K562 (cell line): Measurements from ENCODE around the gene FMNL2. TPM values are rescaled to one million over a fixed set of nuclear protein-coding genes. Genes with fewer than 3 reads are reported as not detected.

ENCODE experiments used
- ATAC-seq: fragments of 200-7000 bp; cut with Tn5 transposase; 3 replicates; pipeline ENCODE4 v1.9.1; 2020; ENCODE audit warnings: moderate library complexity
- BruUV-seq: library from RNA; stranded (reverse); fragments of 400-500 nt; replicated peaks from 2 replicates; lab custom pipeline; 2021; lab: Mats Ljungman, UMichigan
- CTCF ChIA-PET: fragments of 300-600 bp; formaldehyde crosslinking; extraction: SDS; loops from one replicate; lab custom pipeline; 2021; ENCODE audit warnings: low intra/inter-chr PET ratio; lab: Yijun Ruan, JAX
- POLR2A ChIA-PET: fragments of 300-600, 350-650 bp; sonication (Branson Sonifier 250); formaldehyde crosslinking; extraction: SDS; loops from one replicate; lab custom pipeline; 2021; ENCODE audit warnings: antibody characterized with exemption, inconsistent platforms; lab: Yijun Ruan, JAX
- DNase-seq, 4 experiments: peaks; one replicate each; pipeline versions ENCODE4 v3.0.0 to v3.0.0-alpha.2; 2011 to 2018; ENCODE audit warnings: low spot score in 3 of 4, mixed read lengths in 3 of 4; ENCODE audit errors: extremely low read depth in 1 of 4
- FAIRE-seq: peaks from 2 replicates; lab custom pipeline; 2011; peaks lifted over from hg19 to GRCh38; lab: Jason Lieb, UNC
- H2AFZ ChIP-seq: 2 replicates; pipeline ENCODE4 v1.6.0; 2011; ENCODE audit warnings: low read depth, low read length, control low read depth, inconsistent platforms
- H3K27ac ChIP-seq: fragments of 200-600 bp; 3 replicates; pipeline ENCODE4 v1.8.0; 2011; ENCODE audit warnings: low read depth, mild to moderate bottlenecking, control low read depth, inconsistent platforms, low read length, moderate library complexity, mixed read lengths; ENCODE audit errors: extremely low read depth
- H3K27me3 ChIP-seq, 2 experiments: fragments of 300-600 bp in 1 of 2; 2 replicates in 1 of 2; 3 replicates in 1 of 2; pipeline versions ENCODE4 v1.6.0 to v1.8.0; 2011; ENCODE audit warnings: inconsistent platforms in 2 of 2, low read length in 2 of 2, mild to moderate bottlenecking in 1 of 2, mixed read lengths in 1 of 2, moderate library complexity in 1 of 2; ENCODE audit not compliant: control insufficient read depth in 2 of 2, insufficient read depth in 2 of 2
- H3K36me3 ChIP-seq: fragments of 300-600 bp; 3 replicates; pipeline ENCODE4 v1.8.0; 2011; ENCODE audit warnings: mild to moderate bottlenecking, low read length, inconsistent platforms; ENCODE audit not compliant: control insufficient read depth, insufficient read depth
- H3K4me1 ChIP-seq, 2 experiments: fragments of 200-600 bp in 1 of 2; replicated peaks in 1 of 2; 2 replicates in 1 of 2; 3 replicates in 1 of 2; pipeline versions ENCODE4 v1.5.1 to v1.8.0; 2011; ENCODE audit warnings: inconsistent platforms in 2 of 2, low read length in 2 of 2, mild to moderate bottlenecking in 1 of 2, mixed read lengths in 1 of 2, moderate library complexity in 1 of 2; ENCODE audit not compliant: control insufficient read depth in 2 of 2, insufficient read depth in 2 of 2
- H3K4me2 ChIP-seq: 2 replicates; pipeline ENCODE4 v1.6.1; 2011; ENCODE audit warnings: low read length, control low read depth, inconsistent platforms, mixed read lengths; ENCODE audit not compliant: insufficient read depth
- H3K4me3 ChIP-seq: fragments of 200-600 bp; sonication (generic), shearing (Covaris generic); 2 replicates; pipeline ENCODE4 v1.5.1; 2016; ENCODE audit warnings: control low read depth, inconsistent platforms
- H3K79me2 ChIP-seq: fragments of 200-600 bp; 3 replicates; pipeline ENCODE4 v1.8.0; 2011; ENCODE audit warnings: low read length, inconsistent platforms; ENCODE audit not compliant: control insufficient read depth, insufficient read depth
- H3K9ac ChIP-seq, 2 experiments: 2 replicates each; pipeline versions ENCODE4 v1.6.0 to v1.6.1; 2011; ENCODE audit warnings: low read depth in 2 of 2, low read length in 2 of 2, control low read depth in 1 of 2, inconsistent platforms in 1 of 2, mild to moderate bottlenecking in 1 of 2, mixed read lengths in 1 of 2; ENCODE audit not compliant: insufficient read depth in 1 of 2
- H3K9me1 ChIP-seq: one replicate; pipeline ENCODE4 v1.6.0; 2011; ENCODE audit warnings: inconsistent platforms, mild to moderate bottlenecking, low read length, moderate library complexity; ENCODE audit not compliant: control insufficient read depth, insufficient read depth
- H3K9me3 ChIP-seq: replicated peaks from 2 replicates; pipeline ENCODE4 v1.5.1; 2011; ENCODE audit warnings: low read depth, low read length, inconsistent platforms; ENCODE audit not compliant: control insufficient read depth, insufficient read depth
- H4K20me1 ChIP-seq: replicated peaks from 2 replicates; pipeline ENCODE4 v1.6.1; 2011; ENCODE audit warnings: low read length, inconsistent platforms, mixed read lengths; ENCODE audit not compliant: control insufficient read depth, insufficient read depth
- CHD2 ChIP-seq: IDR thresholded peaks from 2 replicates; pipeline ENCODE4 v1.6.1; 2011; ENCODE audit warnings: low read depth, low read length
- EGR1 ChIP-seq: fragments of 450-650 bp; conservative IDR thresholded peaks from 2 replicates; pipeline ENCODE4 v1.6.1; 2017; ENCODE audit warnings: mild to moderate bottlenecking
- FOXK2 ChIP-seq, 2 experiments: fragments of 450-650 bp; IDR thresholded peaks in 1 of 2; conservative IDR thresholded peaks in 1 of 2; 2 replicates each; pipeline ENCODE4 v1.6.1; 2016; ENCODE audit warnings: low read depth in 2 of 2, mild to moderate bottlenecking in 1 of 2
- MAFG ChIP-seq: fragments of 450-650 bp; conservative IDR thresholded peaks from 2 replicates; pipeline ENCODE4 v1.6.1; 2016; ENCODE audit warnings: missing genetic modification characterization, missing compliant biosample characterization
- MYC ChIP-seq, 2 experiments: fragments of 250-450 bp in 1 of 2; sonication (Bioruptor Pico) in 1 of 2; IDR thresholded peaks; 2 replicates each; pipeline versions ENCODE4 v1.5.1 to v1.6.1; 2012 to 2021; ENCODE audit warnings: low read depth in 2 of 2, borderline replicate concordance in 1 of 2, improper control_type of control experiment in 1 of 2, low read length in 1 of 2, mild to moderate bottlenecking in 1 of 2, moderate library complexity in 1 of 2
- PTBP1 ChIP-seq: fragments of 200-400 bp; formaldehyde crosslinking; IDR thresholded peaks from 2 replicates; pipeline ENCODE4 v1.6.1; 2017; ENCODE audit warnings: low read depth, low read length
- ZNF232 ChIP-seq: sonication (generic); formaldehyde crosslinking; IDR thresholded peaks from 2 replicates; pipeline ENCODE4 v1.8.0; 2022; ENCODE audit warnings: mild to moderate bottlenecking, missing genetic modification reagents
- WGBS: fragments of 100-300 bp; shearing (Covaris generic); methylation state at CpG from one replicate; pipeline ENCODE4 v1.1.6; 2016; ENCODE audit warnings: low coverage, mixed read lengths; ENCODE audit not compliant: insufficient coverage; ENCODE audit errors: missing lambda C conversion rate; 5-methylcytosine and 5-hydroxymethylcytosine counted together
- in situ Hi-C: fragments of 300-500 bp; cut with MboI; formaldehyde crosslinking; loops from 4 replicates; pipeline ENCODE4 v1.15.0; 2018; ENCODE audit warnings: inconsistent platforms, mixed read lengths
- intact Hi-C: fragments of 100-400 bp; cut with micrococcal nuclease; formaldehyde crosslinking; loops from 2 replicates; pipeline ENCODE4 v1.14.2; 2022
- polyA plus RNA-seq, 8 experiments: library from polyadenylated mRNA; depleted of rRNA in 4 of 8; stranded (reverse) in 5 of 8; unstranded in 3 of 8; fragments of >200 nt; fragmentation: Nextera tagmentation in 2 of 8; fragmentation: Illumina TruSeq in 1 of 8; extraction: Ambion mirVana in 2 of 8; extraction: Trizol in 1 of 8; gene quantifications; 2 replicates each; pipeline versions ENCODE4 v1.2.1 to v1.2.3, GENCODE V29; 2011 to 2014; ENCODE audit warnings: inconsistent platforms in 1 of 8, missing spikeins in 1 of 8
- total RNA-seq, 7 experiments: library from RNA; depleted of rRNA in 6 of 7; stranded (reverse); fragments of >200 nt in 6 of 7; fragmentation: Illumina TruSeq in 2 of 7; extraction: Trizol in 2 of 7; gene quantifications; 2 replicates each; pipeline versions ENCODE4 v1.2.1 to v1.2.3, GENCODE V29; 2011 to 2021; ENCODE audit warnings: low replicate concordance in 1 of 7
- TF ChIP-seq, protein P1 (sequence below), 2 experiments: fragments of 150-350 bp in 1 of 2; IDR thresholded peaks; 2 replicates each; pipeline ENCODE4 v1.6.1; 2012 to 2016; ENCODE audit warnings: low read depth in 2 of 2, low read length in 2 of 2, mild to moderate bottlenecking in 1 of 2, moderate library complexity in 1 of 2
- TF ChIP-seq, protein P2 (sequence below): fragments of 450-650 bp; IDR thresholded peaks from 2 replicates; pipeline ENCODE4 v1.6.1; 2016; ENCODE audit warnings: antibody characterized with exemption
- TF ChIP-seq, protein P3 (sequence below), 2 experiments: IDR thresholded peaks in 1 of 2; conservative IDR thresholded peaks in 1 of 2; 2 replicates each; pipeline ENCODE4 v1.6.1; 2016; ENCODE audit warnings: low read depth in 2 of 2, mild to moderate bottlenecking in 1 of 2, missing compliant biosample characterization in 1 of 2, missing genetic modification characterization in 1 of 2, moderate library complexity in 1 of 2

FMNL2 gene
- total and polyA plus RNA-seq, 9 of the 15 experiments (the other 6 are each of a cell fraction or from before 2014, with no cell fraction given): 0.15 to 0.49 (median 0.24) TPM; not detected in 1

DNA sequence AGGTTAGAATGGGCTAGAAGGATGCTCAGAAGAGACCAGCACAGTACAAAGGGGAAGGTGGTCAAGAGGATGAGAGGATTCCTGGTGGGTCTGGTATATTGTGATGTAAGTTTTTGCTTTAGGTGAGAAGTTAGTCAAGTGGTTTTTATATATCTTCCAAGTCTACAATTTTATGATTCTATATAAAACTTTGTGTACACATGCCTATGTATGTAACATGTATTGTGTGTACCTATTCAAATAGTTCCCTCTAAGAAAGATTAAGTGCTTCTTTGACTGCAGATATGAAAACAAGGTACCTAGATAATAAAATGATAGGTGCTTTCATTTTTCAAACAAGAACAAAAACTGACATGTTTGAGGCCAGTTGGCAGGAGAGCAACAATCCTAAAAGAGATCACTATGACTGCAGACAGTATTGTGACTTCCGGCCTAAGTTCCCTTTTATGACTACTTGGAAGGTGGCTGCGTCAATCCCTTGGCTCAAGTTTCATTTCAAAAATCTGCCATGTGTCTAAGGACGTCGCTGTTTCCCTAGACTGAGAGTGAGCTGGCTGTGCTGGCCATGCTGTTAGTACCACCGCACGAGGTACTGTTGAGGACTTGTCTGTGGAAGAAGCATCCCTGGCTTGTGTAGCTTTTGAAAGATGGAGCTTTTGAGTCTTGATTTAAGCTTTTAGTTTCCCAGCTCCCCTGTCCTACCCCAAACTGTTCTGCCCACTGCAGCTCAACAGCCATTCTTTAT, 259.2 kb downstream of the FMNL2 start (continued):
- TF ChIP-seq PTBP1 (no peak), CHD2 (no peak), ZNF232 (CRISPR knock-in tag) (no peak)

DNA sequence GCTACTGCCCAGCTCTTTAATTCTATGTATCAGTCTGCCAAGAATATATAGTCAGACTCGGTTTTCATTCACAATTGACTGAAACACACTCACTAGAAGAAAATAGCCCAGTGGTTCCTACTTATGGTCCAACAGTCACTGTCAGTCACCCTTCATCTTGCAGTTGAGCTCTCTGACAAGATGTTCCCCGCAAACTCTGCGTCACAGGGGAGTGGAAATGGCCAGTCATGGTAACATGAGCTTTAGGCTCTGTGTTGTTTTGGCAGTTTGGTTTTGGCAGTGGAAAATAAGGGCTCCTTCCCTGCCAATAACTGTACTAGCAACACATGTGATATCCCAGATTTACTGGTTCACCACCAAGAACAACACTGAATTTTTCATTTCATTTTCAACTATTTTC, 259.8 kb downstream of the FMNL2 start:
- Histone ChIP-seq H4K20me1 (no peaks in the 10 kb centered on the region), H3K4me1 (no peaks in the 10 kb centered on the region; a peak in 1 of 5 replicates), H3K27me3 (peaks cover 2 to 6% of the 10 kb centered on the region in 2 experiments; a peak in 2 of 5 replicates), H3K27ac (no peak overlapping the region), H2AFZ (no peak overlapping the region; the same call in 1 of the 2 replicates), H3K36me3 (no peaks in the 10 kb centered on the region), H3K9ac (no peak overlapping the region), H3K9me1 (no peaks in the 10 kb centered on the region), H3K9me3 (no peaks in the 10 kb centered on the region), H3K4me3 (no peak overlapping the region), H3K79me2 (no peaks in the 10 kb centered on the region), H3K4me2 (no peak overlapping the region)
- CTCF ChIA-PET: no interaction called here
- POLR2A ChIA-PET: interaction anchor here (0.7 to 0.8 kb wide), 2 partner anchors 12 to 23 kb away, joined by 3 to 4 read pairs; no protein-coding TSS in a partner anchor
- BruUV-seq: no TSS peak
- WGBS: 31% methylated on average over 3 of the region's 3 CpGs
- no peak for FAIRE-seq
- no peak for DNase-seq
- ATAC-seq: peak; percentile 43
- intact Hi-C loops: no loop called here
- in situ Hi-C loops: no loop called here
- TF ChIP-seq MAFG (tag) (0 out of 2 replicates have a peak, but pooled peaks have one; percentile 25), FOXK2 (conservative IDR thresholded peaks at IDR 0.05 in 1 of 2, IDR thresholded peaks at IDR 0.05 in 1 of 2; ENCODE audit: low read depth in 2 of 2) (no peak), MYC (IDR thresholded peaks at IDR 0.05; ENCODE audit: low read depth, low read length) (no peak), MYC (CRISPR knock-in tag; IDR thresholded peaks at IDR 0.05; ENCODE audit: borderline replicate concordance, low read depth) (no peak), EGR1 (no peak)
- TF ChIP-seq, protein P1, sequence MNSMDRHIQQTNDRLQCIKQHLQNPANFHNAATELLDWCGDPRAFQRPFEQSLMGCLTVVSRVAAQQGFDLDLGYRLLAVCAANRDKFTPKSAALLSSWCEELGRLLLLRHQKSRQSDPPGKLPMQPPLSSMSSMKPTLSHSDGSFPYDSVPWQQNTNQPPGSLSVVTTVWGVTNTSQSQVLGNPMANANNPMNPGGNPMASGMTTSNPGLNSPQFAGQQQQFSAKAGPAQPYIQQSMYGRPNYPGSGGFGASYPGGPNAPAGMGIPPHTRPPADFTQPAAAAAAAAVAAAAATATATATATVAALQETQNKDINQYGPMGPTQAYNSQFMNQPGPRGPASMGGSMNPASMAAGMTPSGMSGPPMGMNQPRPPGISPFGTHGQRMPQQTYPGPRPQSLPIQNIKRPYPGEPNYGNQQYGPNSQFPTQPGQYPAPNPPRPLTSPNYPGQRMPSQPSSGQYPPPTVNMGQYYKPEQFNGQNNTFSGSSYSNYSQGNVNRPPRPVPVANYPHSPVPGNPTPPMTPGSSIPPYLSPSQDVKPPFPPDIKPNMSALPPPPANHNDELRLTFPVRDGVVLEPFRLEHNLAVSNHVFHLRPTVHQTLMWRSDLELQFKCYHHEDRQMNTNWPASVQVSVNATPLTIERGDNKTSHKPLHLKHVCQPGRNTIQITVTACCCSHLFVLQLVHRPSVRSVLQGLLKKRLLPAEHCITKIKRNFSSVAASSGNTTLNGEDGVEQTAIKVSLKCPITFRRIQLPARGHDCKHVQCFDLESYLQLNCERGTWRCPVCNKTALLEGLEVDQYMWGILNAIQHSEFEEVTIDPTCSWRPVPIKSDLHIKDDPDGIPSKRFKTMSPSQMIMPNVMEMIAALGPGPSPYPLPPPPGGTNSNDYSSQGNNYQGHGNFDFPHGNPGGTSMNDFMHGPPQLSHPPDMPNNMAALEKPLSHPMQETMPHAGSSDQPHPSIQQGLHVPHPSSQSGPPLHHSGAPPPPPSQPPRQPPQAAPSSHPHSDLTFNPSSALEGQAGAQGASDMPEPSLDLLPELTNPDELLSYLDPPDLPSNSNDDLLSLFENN (IDR thresholded peaks at IDR 0.05; ENCODE audit: low read depth in 2 of 2, low read length in 2 of 2): no peak
- TF ChIP-seq, protein P2, sequence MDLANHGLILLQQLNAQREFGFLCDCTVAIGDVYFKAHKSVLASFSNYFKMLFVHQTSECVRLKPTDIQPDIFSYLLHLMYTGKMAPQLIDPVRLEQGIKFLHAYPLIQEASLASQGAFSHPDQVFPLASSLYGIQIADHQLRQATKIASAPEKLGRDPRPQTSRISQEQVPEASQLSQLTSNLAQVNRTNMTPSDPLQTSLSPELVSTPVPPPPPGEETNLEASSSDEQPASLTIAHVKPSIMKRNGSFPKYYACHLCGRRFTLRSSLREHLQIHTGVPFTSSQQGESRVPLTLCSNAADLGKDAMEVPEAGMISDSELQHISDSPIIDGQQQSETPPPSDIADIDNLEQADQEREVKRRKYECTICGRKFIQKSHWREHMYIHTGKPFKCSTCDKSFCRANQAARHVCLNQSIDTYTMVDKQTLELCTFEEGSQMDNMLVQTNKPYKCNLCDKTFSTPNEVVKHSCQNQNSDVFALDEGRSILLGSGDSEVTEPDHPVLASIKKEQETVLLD: no peak
- TF ChIP-seq, protein P3, sequence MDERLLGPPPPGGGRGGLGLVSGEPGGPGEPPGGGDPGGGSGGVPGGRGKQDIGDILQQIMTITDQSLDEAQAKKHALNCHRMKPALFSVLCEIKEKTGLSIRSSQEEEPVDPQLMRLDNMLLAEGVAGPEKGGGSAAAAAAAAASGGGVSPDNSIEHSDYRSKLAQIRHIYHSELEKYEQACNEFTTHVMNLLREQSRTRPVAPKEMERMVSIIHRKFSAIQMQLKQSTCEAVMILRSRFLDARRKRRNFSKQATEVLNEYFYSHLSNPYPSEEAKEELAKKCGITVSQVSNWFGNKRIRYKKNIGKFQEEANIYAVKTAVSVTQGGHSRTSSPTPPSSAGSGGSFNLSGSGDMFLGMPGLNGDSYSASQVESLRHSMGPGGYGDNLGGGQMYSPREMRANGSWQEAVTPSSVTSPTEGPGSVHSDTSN (CRISPR knock-in tag; IDR thresholded peaks at IDR 0.05; ENCODE audit: low read depth): no peak
- TF ChIP-seq, protein P3 (tag; conservative IDR thresholded peaks at IDR 0.05; ENCODE audit: low read depth): 0 out of 2 replicates have a peak, but pooled peaks have one; percentile 12
